Activated effector memory CD4-positive, alpha-beta T cell treated with anti-CD3 and anti-CD28 coated beads, Interleukin-2, amount 50 U/mL, for 16 hours (primary cell): ENCODE measurements around the gene CCL21.
"Not testable (repeated sequence)": the region's sequence is repeated elsewhere in the genome, so short reads cannot be mapped to it uniquely, and the experiment has no call there.

Source experiments
- DNase-seq: peaks from one replicate; pipeline ENCODE4 v3.0.0-alpha.2; 2020

CCL21 gene

GRCh38 chr9:34710023-34710422 lies at the start of gene CCL21:
CCL21 (minus strand) TSS chr9:34710136; CDS start chr9:34710066, 70 bp downstream.
- DNase-seq = no peak

GRCh38 chr9:34759432-34760134 lies 49.6 kb upstream of the CCL21 start:
- DNase-seq = no peak

- DNase-seq = not testable (repeated sequence)
These were observed 40.4 kb upstream of the CCL21 start for GRCh38 chr9:34750320-34750719.

GRCh38 chr9:34746526-34746925 lies 36.6 kb upstream of the CCL21 start:
- no peak for DNase-seq

GRCh38 chr9:34744295-34745221 lies 34.6 kb upstream of the CCL21 start:
- no peak for DNase-seq

GRCh38 chr9:34742710-34743109 lies 32.8 kb upstream of the CCL21 start:
- DNase-seq = no peak

GRCh38 chr9:34741628-34742027 lies 31.7 kb upstream of the CCL21 start:
- no peak for DNase-seq

GRCh38 chr9:34740176-34740575 lies 30.2 kb upstream of the CCL21 start:
- not testable (repeated sequence) for DNase-seq

- DNase-seq = no peak
These were observed 27.8 kb upstream of the CCL21 start for GRCh38 chr9:34737677-34738260.

GRCh38 chr9:34734720-34735119 lies 24.8 kb upstream of the CCL21 start:
- DNase-seq = no peak

- DNase-seq = no peak
These were observed 22.9 kb upstream of the CCL21 start for GRCh38 chr9:34732886-34733285.

- DNase-seq = no peak
These were observed 22.5 kb upstream of the CCL21 start for GRCh38 chr9:34732478-34732877.

GRCh38 chr9:34723141-34723540 lies 13.2 kb upstream of the CCL21 start:
- no peak for DNase-seq

- not testable (repeated sequence) for DNase-seq
These were observed 9.8 kb upstream of the CCL21 start for GRCh38 chr9:34719769-34720025.

GRCh38 chr9:34719021-34719768 lies 9.3 kb upstream of the CCL21 start:
- no peak for DNase-seq

- DNase-seq = no peak
These were observed 8.2 kb upstream of the CCL21 start for GRCh38 chr9:34717996-34718614.

GRCh38 chr9:34716711-34717110 lies 6.8 kb upstream of the CCL21 start:
- DNase-seq = no peak

- DNase-seq = no peak
These were observed 5.8 kb upstream of the CCL21 start for GRCh38 chr9:34715639-34716215.

GRCh38 chr9:34714007-34714406 lies 4.1 kb upstream of the CCL21 start:
- DNase-seq = no peak

GRCh38 chr9:34712140-34712539 lies 2.2 kb upstream of the CCL21 start:
- DNase-seq = no peak

GRCh38 chr9:34709196-34709978 lies 549 bp downstream of the CCL21 start:
- DNase-seq = no peak

GRCh38 chr9:34707130-34707529 lies 2.8 kb downstream of the CCL21 start:
- DNase-seq = no peak
